GM18870 (cell line): ENCODE data around the gene DIP2C.

Source experiments
- ATAC-seq: cut with Tn5 transposase; IDR thresholded peaks from one replicate; pipeline ENCODE4 v1.9.1; 2021; ENCODE audit warnings: moderate library complexity; ENCODE audit not compliant: unreplicated experiment

Gene DIP2C

GRCh38 chr10:677750-678661 is 11.5 kb downstream of the DIP2C start:
- ATAC-seq: no peak

- no peak for ATAC-seq
These were observed 12.4 kb downstream of the DIP2C start for GRCh38 chr10:677038-677437.

- ATAC-seq: no peak
These were observed 13.3 kb downstream of the DIP2C start for GRCh38 chr10:676178-676577.

GRCh38 chr10:675532-675931 is 13.9 kb downstream of the DIP2C start:
- no peak for ATAC-seq

GRCh38 chr10:673492-673891 is 16.0 kb downstream of the DIP2C start:
- ATAC-seq: no peak

GRCh38 chr10:672992-673391 is 16.5 kb downstream of the DIP2C start:
- ATAC-seq: no peak

GRCh38 chr10:672203-672602 is 17.3 kb downstream of the DIP2C start:
- ATAC-seq: no peak

- ATAC-seq: no peak
These were observed 18.5 kb downstream of the DIP2C start for GRCh38 chr10:670990-671389.

- no peak for ATAC-seq
These were observed 19.4 kb downstream of the DIP2C start for GRCh38 chr10:670038-670437.

- ATAC-seq: no peak
These were observed 20.5 kb downstream of the DIP2C start for GRCh38 chr10:668786-669485.

- ATAC-seq: no peak
These were observed 21.8 kb downstream of the DIP2C start for GRCh38 chr10:667602-668143.

- no peak for ATAC-seq
These were observed 22.4 kb downstream of the DIP2C start for GRCh38 chr10:667096-667495.

GRCh38 chr10:666237-667012 is 23.0 kb downstream of the DIP2C start:
- no peak for ATAC-seq

GRCh38 chr10:665579-666091 is 23.8 kb downstream of the DIP2C start:
- no peak for ATAC-seq

GRCh38 chr10:664893-665292 is 24.6 kb downstream of the DIP2C start:
- ATAC-seq: no peak

- no peak for ATAC-seq
These were observed 25.2 kb downstream of the DIP2C start for GRCh38 chr10:664301-664700.

- no peak for ATAC-seq
These were observed 25.6 kb downstream of the DIP2C start for GRCh38 chr10:663831-664251.

GRCh38 chr10:663466-663751 is 26.1 kb downstream of the DIP2C start:
- no peak for ATAC-seq

- ATAC-seq: no peak
These were observed 26.6 kb downstream of the DIP2C start for GRCh38 chr10:662686-663465.

- ATAC-seq: no peak
These were observed 27.3 kb downstream of the DIP2C start for GRCh38 chr10:662223-662605.
